HG03342 (cell line): Measurements from ENCODE around the gene CIZ1.

Experiments
- ATAC-seq: cut with Tn5 transposase; IDR thresholded peaks from one replicate; pipeline ENCODE4 v1.9.1; 2021; ENCODE audit warnings: mild to moderate bottlenecking, moderate library complexity; ENCODE audit not compliant: unreplicated experiment

Gene CIZ1

DNA sequence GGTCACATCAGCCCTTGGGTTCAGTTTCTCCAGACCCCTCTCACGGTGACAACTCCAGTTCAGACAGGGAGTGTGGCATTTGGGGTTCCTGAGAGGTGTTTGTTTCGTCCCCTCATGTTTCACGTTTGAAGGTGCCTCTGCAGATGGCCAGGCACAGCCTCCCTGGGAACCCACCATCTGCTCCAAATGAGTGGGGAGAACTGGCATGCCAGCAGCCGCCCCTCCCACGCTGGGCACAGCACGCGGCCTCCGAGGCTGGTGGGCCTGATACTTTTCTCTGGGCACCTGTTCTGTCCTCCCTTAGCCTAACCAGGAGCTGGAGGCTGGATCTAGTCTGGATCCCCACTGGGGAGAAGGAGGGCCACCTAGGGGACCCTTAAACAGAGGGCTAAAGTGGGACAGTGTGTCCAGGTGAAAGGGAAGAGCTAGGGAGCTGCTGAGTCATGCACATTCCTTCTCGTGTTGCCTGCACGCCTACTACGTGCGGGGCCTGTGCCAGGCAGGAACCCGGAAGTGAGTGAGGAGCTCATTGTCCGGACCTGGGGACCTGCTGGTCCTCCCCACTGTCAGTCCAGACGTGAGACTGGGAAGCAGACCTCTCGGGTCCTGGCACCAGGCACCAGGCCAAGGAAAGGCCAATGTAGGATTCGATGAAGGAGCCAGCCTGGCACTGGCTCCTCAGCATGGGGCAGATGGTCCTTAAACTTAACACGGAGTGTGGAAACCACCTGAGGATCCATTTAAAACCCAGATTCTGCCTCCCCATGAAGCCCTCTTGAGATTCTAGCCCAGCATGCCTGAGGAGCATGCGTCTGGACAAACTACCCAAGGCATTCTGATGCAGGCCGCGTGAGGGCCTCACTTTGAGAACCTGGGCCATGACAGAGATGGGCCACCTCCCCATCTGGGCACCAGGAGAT, 23.5 kb upstream of the CIZ1 start:
- ATAC-seq, result no peak

DNA sequence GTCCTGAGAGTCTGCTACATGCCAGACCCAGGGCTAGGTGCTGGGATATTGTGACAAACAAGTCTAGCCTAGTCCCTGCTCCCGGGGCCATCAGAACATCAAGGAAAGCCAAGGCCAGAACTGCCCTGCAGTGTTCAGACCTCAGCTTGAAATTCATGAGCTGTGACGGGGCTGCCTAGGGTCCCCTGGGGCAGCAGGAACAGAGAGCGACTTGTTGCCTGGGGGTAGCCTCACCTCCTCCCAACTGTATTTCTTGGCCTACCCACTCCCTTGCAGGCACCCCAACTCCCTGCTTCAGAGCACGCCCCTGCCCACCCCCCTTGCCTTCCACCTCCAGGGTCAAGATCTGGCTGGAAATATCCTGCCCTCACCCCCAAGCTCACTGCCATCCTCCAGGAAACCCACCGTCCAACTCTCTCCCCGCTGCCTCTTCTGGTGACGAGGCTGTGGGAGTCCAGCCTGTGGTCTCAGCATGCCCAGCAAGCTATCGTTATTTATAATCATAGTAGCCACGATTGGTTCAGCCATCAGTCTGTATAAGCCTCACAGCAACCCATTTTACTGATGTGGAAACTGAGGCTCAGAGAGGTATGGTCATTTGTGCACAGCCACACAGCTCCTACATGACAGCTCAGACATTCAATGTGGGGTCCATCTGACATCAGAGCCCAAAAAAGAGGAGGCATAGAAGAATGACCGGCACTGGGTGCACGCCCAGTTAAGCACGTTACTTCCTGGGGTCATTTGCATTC, 22.6 kb upstream of the CIZ1 start:
- no peak for ATAC-seq

DNA sequence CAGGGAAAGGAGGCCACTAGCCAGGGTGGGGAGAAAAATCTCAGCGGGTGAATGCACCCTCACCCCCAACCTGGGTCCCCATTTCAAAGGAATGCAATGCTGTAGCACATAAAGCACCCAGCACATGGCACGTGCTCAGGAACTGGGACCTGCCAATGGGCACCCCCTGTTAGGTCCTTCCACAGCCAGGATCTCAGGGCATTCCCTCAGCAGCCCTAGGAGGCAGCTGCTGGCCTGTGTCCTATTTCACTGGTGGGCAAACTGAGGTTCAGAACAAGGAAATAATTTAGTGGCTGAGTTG, 20.6 kb upstream of the CIZ1 start:
- ATAC-seq, result no peak

DNA sequence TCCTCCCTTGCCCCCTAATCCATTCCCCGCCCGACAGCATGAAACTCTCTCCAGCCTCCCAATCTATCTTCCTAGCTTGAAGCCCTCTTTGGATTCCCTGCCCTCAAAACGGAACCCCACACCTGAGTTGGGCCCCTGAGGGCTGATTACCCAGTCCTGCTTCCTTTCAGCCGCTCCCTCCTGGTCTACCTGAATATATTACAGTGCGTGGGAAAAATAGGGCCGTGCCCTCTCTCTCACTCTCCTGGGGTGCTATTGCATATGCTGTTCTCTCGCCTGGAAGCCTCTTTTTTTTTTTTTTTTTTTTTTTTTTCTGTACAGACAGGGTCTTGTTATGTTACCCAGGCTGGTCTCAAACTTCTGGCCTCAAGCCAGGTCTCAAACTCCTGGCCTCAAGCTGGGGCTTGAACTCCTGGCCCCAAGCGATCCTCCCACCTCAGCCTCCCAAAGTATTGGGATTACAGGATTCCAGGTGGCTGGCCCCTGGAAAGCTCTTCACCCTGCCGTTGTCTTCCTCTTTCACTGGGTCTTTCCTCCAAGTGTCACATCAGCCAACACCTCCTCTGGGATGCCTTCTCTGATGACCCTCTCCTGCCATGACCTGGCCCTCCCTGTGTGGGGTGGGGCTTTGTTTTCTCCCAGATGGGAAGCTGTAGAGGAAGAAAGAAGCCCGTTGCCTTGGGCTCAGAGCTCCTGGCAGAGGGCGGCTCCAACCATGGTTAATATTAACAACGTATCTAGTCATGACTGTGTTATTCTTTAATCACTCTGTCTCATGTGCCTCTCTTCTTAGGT, 20.0 kb upstream of the CIZ1 start:
- no peak for ATAC-seq

DNA sequence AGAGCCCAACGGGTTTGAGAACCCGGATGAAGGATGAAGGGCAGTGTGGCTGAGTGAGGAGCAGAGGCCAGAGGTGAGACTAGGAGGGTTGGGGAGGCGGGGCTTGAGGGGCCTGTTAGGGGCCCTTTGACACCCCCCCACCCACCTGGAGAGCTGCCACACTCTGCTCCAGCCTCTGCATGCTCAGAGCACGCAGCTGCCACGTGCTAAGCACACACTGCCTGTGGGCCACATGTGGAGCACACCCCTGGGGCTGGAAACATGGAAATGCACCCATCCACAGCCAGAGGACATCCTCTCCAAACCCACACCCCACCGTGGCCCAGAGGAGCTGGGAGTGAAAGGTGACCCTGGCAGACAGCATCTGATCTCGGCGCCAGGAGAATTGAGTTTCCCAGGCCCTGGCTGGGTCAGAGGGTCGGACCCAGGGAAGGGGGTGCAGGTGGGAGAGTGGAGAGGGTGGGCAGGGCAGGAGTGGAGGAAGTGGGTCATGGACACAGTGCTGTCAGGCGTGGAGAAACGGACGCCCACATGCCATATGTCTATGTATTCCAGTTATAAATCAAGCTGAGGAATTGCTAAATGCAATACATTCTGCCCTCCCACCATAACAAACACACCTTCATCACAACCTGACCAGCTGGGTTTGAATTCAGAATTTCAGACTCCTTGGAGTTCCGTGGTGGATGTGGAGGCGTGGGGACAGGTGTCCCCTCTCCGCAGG, 17.7 kb upstream of the CIZ1 start:
- ATAC-seq, result no peak

DNA sequence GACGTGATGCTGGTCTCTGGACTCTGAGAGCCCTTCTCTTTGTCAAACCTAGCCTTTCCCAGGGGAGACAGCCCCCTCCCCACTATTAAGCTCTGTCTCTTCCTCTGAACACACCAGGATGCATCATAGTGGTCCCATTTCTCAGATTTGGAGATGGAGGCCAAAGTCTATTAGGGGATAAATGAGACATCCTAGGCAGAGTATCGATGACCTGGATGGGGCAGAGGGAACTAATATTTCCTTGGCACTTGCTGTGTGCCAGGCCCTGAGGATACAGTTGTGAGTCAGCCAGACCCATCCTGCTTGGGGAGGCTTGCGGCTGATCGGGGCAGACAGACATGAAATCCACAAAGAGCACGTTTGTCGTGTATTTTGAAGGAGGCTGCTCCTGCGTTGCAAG, 17.0 kb upstream of the CIZ1 start:
- ATAC-seq, result no peak

DNA sequence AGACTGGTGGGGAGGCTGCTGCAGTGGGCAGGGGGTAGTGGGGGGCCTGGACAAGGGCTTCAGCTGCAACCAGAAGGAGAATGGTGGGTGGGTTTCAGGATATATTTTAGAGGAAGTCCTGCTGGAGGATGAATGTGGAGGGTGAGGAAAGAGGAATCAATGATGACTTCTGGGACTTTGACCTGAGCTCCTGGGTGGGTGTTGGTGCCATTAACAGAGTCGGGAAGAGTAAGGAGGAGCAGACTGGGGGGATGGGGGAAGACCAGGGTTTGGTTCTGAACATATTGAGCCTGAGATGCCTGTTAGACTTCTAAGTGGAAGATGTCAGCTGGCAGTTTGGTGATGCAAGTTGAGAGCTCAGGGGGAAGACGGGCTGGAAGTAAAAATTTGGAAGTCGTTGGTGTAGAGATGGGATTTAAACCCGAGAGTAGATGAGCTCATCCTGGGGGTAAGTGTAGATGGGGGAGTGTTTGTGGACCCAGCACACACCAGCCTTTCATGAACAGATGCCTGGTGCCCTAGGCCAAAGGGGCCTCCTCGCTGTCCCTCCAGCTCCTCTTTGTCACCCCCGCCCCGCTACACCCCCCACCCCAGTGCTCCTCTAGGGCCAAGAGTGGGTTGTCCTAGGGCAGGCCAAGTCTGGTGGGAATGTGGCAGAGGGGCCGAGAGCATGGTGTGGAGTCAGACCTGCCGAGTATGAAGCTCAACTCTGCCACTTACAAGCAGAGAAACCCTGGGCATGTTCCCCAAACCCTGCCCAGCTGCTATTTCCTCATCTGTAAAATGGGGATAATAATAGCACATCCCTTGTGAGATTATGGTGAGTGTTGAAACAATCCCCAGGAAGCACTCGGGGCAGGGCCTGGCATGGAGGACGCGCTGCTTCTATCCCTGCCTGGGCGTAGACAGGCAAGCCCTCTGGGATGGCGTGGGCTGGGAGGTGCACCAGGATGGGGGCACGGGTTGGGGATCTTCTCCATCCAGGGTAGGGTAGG, 15.8 kb upstream of the CIZ1 start:
- ATAC-seq, result no peak

DNA sequence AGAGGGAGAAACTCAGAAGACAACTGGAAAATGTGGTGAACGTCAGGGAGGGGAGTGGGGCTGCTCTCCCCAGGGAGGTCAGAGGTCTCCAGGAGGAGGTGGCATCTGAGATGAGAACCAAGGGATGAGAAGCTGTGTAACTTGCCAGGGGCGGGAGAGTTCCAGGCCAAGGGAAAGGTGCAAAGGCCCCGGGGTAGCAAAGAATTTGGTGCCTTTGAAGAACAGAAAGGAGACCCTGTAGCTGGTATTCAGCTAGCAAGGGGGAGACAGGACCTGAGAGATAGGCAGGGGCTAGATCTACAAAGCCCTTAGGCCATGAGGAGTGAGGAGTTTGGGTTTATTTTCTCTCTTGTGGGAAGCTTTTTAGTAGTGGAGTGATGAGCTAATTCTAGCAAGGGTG, 15.1 kb upstream of the CIZ1 start:
- no peak for ATAC-seq

DNA sequence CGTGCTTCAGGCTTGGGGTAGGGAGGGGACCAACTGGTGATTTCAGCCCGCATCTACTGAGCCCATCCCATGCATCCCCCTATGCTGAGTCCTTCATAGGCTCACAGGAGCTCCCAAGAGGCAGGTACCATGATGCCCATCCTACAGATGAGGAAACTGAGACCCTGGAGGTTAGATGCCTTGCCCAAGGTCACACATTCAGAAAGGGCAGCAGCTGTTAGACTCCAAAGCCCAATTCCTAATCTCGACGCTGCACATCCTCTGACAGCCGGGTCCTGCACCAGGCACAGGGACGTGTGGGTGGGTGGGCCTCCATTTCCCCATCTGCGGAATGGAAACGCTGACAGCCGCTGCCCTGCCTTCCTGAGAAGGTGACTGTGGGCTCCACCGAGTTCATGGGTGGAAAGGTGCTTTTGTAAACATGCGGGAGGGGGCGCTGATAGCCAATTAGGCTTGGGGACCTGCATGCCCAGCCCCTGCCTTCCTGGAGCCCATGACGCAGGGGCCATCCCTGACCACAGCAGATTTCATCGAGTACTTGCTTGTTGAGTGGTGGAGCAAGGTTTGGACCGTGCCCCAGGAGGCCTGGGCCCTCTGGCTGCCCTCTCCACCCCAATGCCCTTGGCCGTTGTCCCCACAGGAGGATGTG, 14.0 kb upstream of the CIZ1 start:
- no peak for ATAC-seq

DNA sequence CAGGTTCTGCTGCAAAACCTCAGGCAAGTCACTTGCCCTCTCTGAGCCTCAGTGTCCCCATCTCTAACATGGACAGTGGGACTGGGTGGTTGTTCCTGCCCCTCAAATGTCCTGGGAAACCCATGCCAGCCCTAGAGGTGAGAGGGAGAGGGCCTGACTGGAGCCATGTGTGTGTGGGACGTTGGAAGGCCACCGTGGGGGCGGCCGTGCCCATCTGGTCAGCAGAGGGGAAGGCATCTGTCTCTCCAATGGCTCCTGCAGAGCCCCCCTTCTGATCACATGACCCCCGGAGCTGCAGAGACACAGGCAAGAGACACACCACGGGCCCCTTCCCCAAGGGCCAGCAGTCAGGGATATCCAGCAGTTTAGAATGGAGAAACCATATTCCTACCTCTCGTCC, 13.5 kb upstream of the CIZ1 start:
- ATAC-seq, result no peak

DNA sequence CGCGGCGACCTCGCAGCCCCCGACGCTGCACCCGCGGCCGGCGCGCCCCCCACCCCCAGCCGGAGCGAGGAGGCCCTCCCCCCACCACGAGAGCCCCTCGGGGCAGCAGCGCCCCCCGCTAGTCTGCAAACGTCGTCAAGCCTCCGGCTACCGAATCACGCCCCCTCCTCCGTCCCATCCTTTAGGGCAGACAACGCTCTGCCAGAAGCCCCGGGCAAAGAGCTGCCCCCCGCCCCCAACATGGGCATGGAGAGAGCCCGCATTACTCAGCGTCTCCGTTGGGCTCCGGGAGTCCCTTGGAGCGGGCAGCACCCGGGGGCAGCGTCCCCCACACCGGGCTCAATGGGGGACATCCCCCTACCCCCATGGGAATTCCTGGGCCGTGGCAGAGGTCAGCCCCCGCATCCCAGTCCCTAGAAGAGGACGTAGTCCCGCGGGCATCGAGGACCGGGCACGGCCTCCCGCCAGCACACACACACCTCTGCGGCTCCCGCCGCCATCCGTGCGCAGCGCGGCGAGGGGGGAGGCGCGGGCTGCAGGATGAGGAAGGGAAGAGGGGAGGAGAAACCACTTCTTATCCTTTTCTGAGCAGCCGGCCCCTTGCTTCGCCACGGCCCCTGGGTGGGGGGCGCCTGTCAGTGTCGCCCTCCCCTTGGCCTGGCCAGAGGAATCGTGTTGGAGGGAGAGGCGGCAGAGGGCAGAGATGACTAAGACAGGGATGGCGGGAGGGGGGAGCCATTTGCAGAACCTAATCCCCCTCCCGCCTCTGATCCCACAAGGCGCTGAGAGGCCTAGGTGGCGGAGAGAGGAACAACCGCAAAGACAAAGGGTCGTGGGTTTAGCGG, 12.6 kb upstream of the CIZ1 start:
- ATAC-seq, result no peak

DNA sequence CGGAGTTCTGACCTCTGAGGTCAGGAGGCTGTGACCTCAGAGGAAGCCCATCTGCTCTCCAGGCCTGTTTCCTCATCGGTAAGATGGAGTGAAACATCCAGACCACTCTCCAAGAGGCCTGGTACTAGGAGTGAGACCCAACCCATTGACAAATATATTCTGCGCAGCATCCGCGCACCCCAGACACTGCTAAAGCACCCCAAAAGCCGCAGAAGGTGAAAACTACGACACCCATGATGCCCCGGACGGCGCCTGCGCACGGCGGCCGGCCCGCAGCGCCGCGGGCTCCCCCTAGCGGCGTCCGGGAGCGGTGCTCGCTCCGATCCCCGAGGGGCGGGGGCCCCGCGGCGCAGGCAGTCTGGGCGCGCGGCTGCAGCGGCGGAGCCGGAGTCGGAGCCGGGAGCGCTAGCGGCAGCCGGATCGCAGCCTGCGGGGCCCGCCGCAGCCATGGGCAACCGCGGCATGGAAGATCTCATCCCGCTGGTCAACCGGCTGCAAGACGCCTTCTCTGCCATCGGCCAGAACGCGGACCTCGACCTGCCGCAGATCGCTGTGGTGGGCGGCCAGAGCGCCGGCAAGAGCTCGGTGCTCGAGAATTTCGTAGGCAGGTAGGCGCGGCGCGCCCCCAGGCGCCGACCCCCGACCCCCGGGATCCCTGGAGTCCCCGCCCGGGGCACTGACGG, 11.8 kb upstream of the CIZ1 start, which contains the start of gene DNM1:
Gene DNM1, plus strand, starts transcription at position 356 of the 683 bp plus-strand sequence. Its CDS starts 92 bp downstream, at position 448.
- peak; percentile 76 for ATAC-seq

DNA sequence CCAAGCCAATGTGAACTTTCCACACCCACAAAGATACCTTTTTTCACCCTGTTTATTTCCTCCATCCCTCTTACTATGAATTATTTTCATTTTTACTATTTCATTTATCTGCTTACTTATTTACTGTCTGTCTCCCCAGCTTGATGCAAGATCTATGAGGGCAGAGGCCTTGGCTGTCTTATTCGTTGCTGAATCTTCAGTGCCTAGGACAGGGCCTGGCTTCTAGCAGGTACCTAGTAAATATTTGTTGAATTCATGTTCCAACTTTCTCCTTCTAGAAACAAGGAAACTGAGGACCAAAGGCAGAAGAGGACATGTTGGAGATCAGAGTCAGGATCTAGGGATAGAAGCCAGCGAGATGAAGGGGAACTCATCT, 11.3 kb upstream of the CIZ1 start:
- no peak for ATAC-seq

DNA sequence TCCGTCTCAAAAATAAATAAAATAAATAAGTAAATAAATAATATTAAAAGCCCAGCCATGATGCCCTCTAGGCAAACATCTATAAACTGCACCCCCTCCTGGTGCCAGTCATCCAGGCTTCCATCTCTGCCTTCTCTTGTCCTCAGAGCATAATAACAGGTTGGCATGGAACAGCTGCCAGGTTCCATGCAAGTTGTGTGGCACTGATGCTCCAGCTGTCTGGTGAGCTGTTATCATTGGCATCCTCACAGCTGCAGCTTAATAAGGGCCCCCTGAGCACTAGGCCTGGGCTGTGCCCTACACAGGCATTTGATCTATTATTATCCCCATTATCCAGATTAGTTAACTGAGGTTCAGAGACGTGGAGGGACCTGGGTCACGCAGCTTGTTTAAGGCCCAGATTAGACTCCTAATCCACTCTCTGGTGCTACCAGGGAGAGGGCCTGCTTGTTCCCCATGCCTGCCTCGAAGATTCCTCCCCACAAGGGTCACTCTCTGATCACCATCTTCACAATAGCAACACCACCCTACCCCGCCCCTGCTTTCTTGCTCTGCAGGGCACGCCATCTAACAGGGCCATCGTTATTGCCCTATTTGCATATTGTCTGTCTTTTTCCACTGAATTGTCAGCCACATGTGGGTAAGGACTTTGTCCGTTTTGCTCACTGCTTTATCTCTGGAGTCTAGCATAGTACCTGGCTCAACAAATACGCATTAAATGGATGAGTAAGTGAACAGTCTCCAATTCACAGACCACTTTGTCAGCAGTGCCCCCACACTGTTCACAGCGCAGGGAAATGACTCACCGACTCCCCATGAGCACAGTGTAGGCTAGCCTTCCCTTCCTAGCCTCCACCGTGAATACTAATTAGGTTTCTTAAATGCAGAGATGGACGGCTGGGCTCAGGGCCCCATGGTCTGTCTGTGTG, 10.3 kb upstream of the CIZ1 start:
- ATAC-seq, result no peak

DNA sequence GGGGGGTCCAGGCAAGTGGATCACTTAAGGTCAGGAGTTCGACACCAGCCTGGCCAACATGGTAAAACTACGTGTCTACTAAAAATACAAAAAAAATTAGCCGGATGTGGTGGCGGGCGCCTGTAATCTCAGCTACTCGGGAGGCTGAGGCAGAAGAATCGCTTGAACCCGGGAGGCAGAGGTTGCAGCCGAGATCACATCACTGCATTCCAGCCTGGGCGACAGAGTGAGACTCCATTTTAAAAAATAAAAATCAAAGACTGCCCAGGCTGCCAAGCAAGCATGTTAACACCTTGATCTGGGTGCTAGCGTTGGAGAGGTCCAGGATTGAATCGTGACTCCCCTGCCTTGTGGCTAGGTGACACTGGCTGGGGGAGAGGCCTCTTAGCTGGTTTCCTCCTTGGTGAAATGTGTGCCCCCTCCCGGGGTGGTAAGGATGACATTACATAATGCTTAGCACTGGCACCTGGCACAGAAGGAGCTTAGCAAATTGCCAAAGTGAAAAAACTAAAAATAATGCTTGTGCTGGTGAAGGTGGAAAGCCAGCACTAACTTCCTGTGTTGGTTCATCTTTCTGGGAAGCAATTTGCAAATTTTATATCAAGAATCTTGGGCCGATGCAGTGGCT, 2.2 kb upstream of the CIZ1 start:
- ATAC-seq, result no peak
